Measurements from ENCODE around the gene MTOR. TPM values are rescaled to one million over a fixed set of nuclear protein-coding genes. Genes with fewer than 3 reads are reported as not detected.

MTOR gene
- total and polyA plus RNA-seq, 2 of the 8 experiments (the other 6 are each of a cell fraction or from before 2014, with no cell fraction given), result 44.2 to 76.8 TPM

DNA sequence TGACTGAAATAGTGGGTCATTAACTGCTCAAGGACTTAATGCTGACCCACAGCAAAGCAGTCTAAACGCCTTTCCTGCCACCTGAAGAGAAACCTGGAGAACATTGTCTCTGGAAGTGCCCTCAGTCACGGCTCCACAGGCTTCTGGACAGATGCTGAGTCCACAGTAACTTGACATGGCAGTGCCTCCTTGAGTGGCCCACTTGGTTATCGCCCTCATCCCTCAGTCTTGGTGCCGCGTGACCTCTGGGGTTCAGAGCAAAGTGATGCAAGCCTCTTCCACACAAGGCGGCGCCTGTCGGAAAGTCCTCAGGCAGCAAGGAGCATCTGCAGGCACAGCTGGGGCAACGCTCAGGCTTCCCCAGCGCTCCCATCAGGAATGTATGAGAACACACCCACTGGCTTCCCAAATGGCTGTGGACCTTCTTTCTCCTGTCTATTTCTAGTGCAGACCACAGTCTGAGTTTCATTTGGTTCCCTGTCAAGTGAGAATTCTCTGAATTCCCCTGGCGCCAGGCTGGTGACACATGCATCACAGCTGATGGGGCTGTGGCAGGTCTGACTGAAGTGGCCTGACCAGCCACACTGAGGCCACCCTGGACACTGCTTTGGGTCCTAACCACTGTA lies 86.2 kb downstream of the MTOR start (continued):
- TF ChIP-seq USF2 (IDR thresholded peaks at IDR 0.05; ENCODE audit: low read length) (no peak), POU5F1 (IDR thresholded peaks at IDR 0.05; ENCODE audit: low read depth, low read length) (no peak), BACH1 (IDR thresholded peaks at IDR 0.05; ENCODE audit: low read length) (no peak), NANOG (IDR thresholded peaks at IDR 0.05; ENCODE audit: insufficient read depth, low read depth, low read length, poor library complexity, severe bottlenecking) (no peak)

Data from H1 (cell line).